A549 (cell line): ENCODE measurements around the gene B3GNT7.

Source experiments
- EP300 ChIP-seq, 2 experiments: fragments of >200 bp; sonication (Bioruptor Twin); formaldehyde crosslinking; IDR thresholded peaks; 2 replicates in 1 of 2; 3 replicates in 1 of 2; pipeline ENCODE4 v1.6.1; 2016 to 2017
- JUN ChIP-seq, 2 experiments: fragments of >200 bp; sonication (Bioruptor Twin); formaldehyde crosslinking; IDR thresholded peaks; 2 replicates in 1 of 2; 3 replicates in 1 of 2; pipeline ENCODE4 v1.6.1; 2016 to 2017
- MAZ ChIP-seq: fragments of 150-350 bp; IDR thresholded peaks from 2 replicates; pipeline ENCODE4 v1.6.1; 2014; ENCODE audit warnings: antibody characterized with exemption, low read depth, low read length, borderline replicate concordance
- POLR2A ChIP-seq: IDR thresholded peaks from 2 replicates; pipeline ENCODE4 v1.6.1; 2012; ENCODE audit warnings: mild to moderate bottlenecking, low read length
- RAD21 ChIP-seq, 2 experiments: fragments of >200 bp in 1 of 2; sonication (Bioruptor Twin) in 1 of 2; formaldehyde crosslinking in 1 of 2; IDR thresholded peaks in 1 of 2; conservative IDR thresholded peaks in 1 of 2; 2 replicates in 1 of 2; 3 replicates in 1 of 2; pipeline ENCODE4 v1.6.1; 2012 to 2018; ENCODE audit warnings: inconsistent platforms in 1 of 2
- SMC3 ChIP-seq: fragments of >200 bp; sonication (Bioruptor Twin); formaldehyde crosslinking; IDR thresholded peaks from 3 replicates; pipeline ENCODE4 v1.6.1; 2018; ENCODE audit warnings: inconsistent platforms
- TF ChIP-seq, protein P1 (sequence below): fragments of >200 bp; sonication (Bioruptor Twin); formaldehyde crosslinking; IDR thresholded peaks from 3 replicates; pipeline ENCODE4 v1.5.1; 2016

DNA sequence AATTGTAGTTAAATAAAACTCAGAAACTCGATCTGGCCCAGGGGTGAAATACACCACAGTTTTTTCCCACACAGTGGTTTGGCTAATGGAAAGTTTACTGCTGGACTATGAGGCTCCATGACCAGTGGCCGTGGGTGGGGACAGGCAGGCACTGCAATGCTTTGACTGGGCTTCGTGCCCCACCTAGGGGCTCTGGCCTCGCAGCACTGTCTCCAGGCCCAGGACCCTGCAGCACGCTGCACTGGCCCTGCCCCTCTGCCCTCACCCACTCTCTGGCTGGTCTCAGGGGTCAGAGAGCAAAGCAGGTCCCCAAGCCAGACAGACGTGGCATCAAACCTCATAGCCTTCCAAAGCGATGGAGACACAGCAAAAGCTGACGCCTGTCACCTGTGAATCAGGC lies 13.4 kb upstream of the B3GNT7 start:
- TF ChIP-seq, protein P1, sequence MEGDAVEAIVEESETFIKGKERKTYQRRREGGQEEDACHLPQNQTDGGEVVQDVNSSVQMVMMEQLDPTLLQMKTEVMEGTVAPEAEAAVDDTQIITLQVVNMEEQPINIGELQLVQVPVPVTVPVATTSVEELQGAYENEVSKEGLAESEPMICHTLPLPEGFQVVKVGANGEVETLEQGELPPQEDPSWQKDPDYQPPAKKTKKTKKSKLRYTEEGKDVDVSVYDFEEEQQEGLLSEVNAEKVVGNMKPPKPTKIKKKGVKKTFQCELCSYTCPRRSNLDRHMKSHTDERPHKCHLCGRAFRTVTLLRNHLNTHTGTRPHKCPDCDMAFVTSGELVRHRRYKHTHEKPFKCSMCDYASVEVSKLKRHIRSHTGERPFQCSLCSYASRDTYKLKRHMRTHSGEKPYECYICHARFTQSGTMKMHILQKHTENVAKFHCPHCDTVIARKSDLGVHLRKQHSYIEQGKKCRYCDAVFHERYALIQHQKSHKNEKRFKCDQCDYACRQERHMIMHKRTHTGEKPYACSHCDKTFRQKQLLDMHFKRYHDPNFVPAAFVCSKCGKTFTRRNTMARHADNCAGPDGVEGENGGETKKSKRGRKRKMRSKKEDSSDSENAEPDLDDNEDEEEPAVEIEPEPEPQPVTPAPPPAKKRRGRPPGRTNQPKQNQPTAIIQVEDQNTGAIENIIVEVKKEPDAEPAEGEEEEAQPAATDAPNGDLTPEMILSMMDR, result no peak
- no peak for TF ChIP-seq JUN (IDR thresholded peaks at IDR 0.05)
- TF ChIP-seq EP300 (IDR thresholded peaks at IDR 0.05), result no peak
- no peak for TF ChIP-seq MAZ
- TF ChIP-seq SMC3, result no peak
- no peak for TF ChIP-seq POLR2A
- no peak for TF ChIP-seq RAD21 (conservative IDR thresholded peaks at IDR 0.05 in 1 of 2, IDR thresholded peaks at IDR 0.05 in 1 of 2)
